NCI-H2196 (cell line): ENCODE results near the gene SLC25A33.
A peak's percentile ranks its signal among the peaks of the same experiment; 100 is the strongest.

Source experiments
- DNase-seq: peaks from one replicate; lab custom pipeline; 2025; ENCODE audit not compliant: unreplicated experiment; lab: John Stamatoyannopoulos, UW

SLC25A33 gene

GRCh38 chr1:9586147-9586766, 47.0 kb downstream of the SLC25A33 start:
- no peak for DNase-seq

- DNase-seq = peak; percentile 97
Measured at GRCh38 chr1:9588551-9589143, 49.4 kb downstream of the SLC25A33 start, which contains the start of gene TMEM201. Gene TMEM201 (plus strand): TSS chr1:9588911. CDS start chr1:9588931, 20 bp downstream.

GRCh38 chr1:9589144-9589718, 50.0 kb downstream of the SLC25A33 start:
- DNase-seq = no peak

- no peak for DNase-seq
Measured at GRCh38 chr1:9589719-9590157, 50.5 kb downstream of the SLC25A33 start.

- DNase-seq = no peak
Measured at GRCh38 chr1:9590201-9590600, 50.9 kb downstream of the SLC25A33 start.

GRCh38 chr1:9590945-9591668, 51.8 kb downstream of the SLC25A33 start:
- no peak for DNase-seq

GRCh38 chr1:9591669-9592509, 52.6 kb downstream of the SLC25A33 start:
- no peak for DNase-seq

GRCh38 chr1:9592510-9593075, 53.3 kb downstream of the SLC25A33 start:
- no peak for DNase-seq

GRCh38 chr1:9593147-9593491, 53.9 kb downstream of the SLC25A33 start:
- no peak for DNase-seq

- DNase-seq = peak; percentile 92
Measured at GRCh38 chr1:9593492-9594465, 54.5 kb downstream of the SLC25A33 start.

GRCh38 chr1:9594471-9595155, 55.3 kb downstream of the SLC25A33 start:
- no peak for DNase-seq

GRCh38 chr1:9595156-9595967, 56.1 kb downstream of the SLC25A33 start:
- DNase-seq = no peak

- DNase-seq = no peak
Measured at GRCh38 chr1:9595968-9596340, 56.7 kb downstream of the SLC25A33 start.

- no peak for DNase-seq
Measured at GRCh38 chr1:9596415-9597123, 57.3 kb downstream of the SLC25A33 start.

- no peak for DNase-seq
Measured at GRCh38 chr1:9597361-9598315, 58.4 kb downstream of the SLC25A33 start.

GRCh38 chr1:9598316-9598700, 59.0 kb downstream of the SLC25A33 start:
- DNase-seq = no peak
